NT2/D1 (cell line): ENCODE measurements around the gene SGPP1.

Source experiments
- DNase-seq: peaks from one replicate; pipeline ENCODE4 v3.0.0-alpha.2; 2011; ENCODE audit warnings: low read depth, low spot score
- H3K27me3 ChIP-seq: 2 replicates; pipeline ENCODE4 v1.6.0; 2011; ENCODE audit warnings: mild to moderate bottlenecking; ENCODE audit not compliant: insufficient read length, insufficient read depth
- H3K36me3 ChIP-seq: 2 replicates; pipeline ENCODE4 v1.6.1; 2011; ENCODE audit warnings: mild to moderate bottlenecking, low read length, mixed read lengths; ENCODE audit not compliant: insufficient read depth, insufficient read length
- H3K4me1 ChIP-seq: 2 replicates; pipeline ENCODE4 v1.5.1; 2011; ENCODE audit not compliant: insufficient read depth, insufficient read length
- H3K4me3 ChIP-seq: 2 replicates; pipeline ENCODE4 v1.5.1; 2011; ENCODE audit warnings: low read depth; ENCODE audit not compliant: insufficient read length
- H3K9ac ChIP-seq: 2 replicates; pipeline ENCODE4 v1.6.0; 2011; ENCODE audit warnings: low read depth; ENCODE audit not compliant: insufficient read length
- H3K9me3 ChIP-seq: 2 replicates; pipeline ENCODE4 v1.5.1; 2011; ENCODE audit warnings: mild to moderate bottlenecking, low read length; ENCODE audit not compliant: insufficient read depth
- SUZ12 ChIP-seq: IDR thresholded peaks from 2 replicates; pipeline ENCODE4 v1.6.1; 2011; ENCODE audit not compliant: insufficient read length, insufficient read depth; ENCODE audit errors: extremely low read depth
- YY1 ChIP-seq: IDR thresholded peaks from 2 replicates; pipeline ENCODE4 v1.6.1; 2011; ENCODE audit not compliant: insufficient read length, insufficient read depth
- ZNF274 ChIP-seq: IDR thresholded peaks from 2 replicates; pipeline ENCODE4 v1.6.1; 2011; ENCODE audit warnings: mild to moderate bottlenecking, low read depth, low read length

SGPP1 gene

DNA sequence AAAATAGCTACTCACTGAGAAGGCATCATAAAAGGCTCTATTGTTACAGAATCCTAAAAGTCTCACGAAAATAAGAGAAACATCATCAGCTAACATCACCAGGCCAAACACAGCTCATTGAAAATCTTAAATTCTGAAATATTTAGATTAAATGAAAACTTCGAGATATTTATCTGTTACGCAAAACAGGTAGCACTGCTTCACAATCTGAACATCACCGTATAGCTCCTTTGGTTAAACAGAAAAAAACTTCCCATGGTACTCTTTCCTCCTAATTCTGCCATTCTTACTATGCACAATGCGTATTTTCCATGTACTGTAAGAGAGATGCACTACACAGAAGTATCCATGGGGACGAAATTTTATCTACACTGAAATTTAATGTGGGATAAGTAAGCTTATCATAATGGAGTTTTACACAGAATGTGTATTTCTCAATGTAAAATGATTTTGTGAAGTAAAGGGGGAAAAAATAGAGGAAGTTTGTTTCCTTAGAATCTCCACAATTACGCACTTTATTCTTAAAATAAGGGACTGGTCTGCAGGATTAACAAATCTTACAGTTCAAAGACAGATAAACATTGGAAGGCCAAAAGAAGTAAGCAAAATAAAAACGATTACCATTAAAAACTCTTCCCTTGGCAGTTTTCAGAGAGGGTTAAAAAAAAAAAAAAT is 1.9 kb downstream of the SGPP1 start:
- Histone ChIP-seq H3K9ac (no peak overlapping the region), H3K4me3 (peak overlapping the region; percentile 86)

GRCh38 chr14:63717702-63718101 is 10.2 kb downstream of the SGPP1 start:
- no peaks in the 10 kb centered on the region for H3K36me3 ChIP-seq
- H3K4me1 ChIP-seq, result no peaks in the 10 kb centered on the region
- DNase-seq, result no peak
- no peaks in the 10 kb centered on the region for H3K27me3 ChIP-seq
- no peak overlapping the region for H3K9ac ChIP-seq
- no peak for TF ChIP-seq YY1
- TF ChIP-seq ZNF274, result no peak
- TF ChIP-seq SUZ12, result no peak
- H3K4me3 ChIP-seq, result no peak overlapping the region
- H3K9me3 ChIP-seq, result peaks cover 17% of the 10 kb centered on the region; the same call in 1 of the 2 replicates

More for the DNA sequence above, 1.9 kb downstream of the SGPP1 start:
- Histone ChIP-seq H3K9me3 (no peaks in the 10 kb centered on the region), H3K4me1 (peaks cover 2% of the 10 kb centered on the region), H3K27me3 (peaks cover 24% of the 10 kb centered on the region), H3K36me3 (no peaks in the 10 kb centered on the region)
- TF ChIP-seq SUZ12 (no peak), YY1 (no peak), ZNF274 (no peak)
- DNase-seq, result no peak

DNA sequence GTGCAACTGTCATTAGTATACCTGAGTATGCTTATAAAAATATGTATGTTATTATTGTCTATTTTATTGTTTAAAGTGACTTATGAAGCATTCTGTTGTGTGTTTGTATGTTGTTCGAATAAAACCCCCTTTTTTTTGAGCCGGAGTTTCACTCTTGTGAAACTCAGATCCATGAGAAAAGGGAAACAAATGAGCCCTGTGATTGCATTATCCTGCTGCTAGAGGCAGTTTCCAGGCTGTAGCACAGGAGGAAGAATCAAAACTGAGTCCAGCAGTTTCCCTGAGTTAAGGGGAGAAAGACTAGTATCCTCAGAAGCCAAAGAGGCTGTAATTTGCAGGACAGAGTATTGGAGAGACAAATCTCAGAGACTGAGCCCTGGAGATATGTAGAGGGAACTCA is 12.5 kb downstream of the SGPP1 start:
- H3K27me3 ChIP-seq, result no peaks in the 10 kb centered on the region
- no peak for DNase-seq
- H3K9me3 ChIP-seq, result peaks cover 17% of the 10 kb centered on the region; the same call in 1 of the 2 replicates
- H3K36me3 ChIP-seq, result no peaks in the 10 kb centered on the region
- H3K4me3 ChIP-seq, result no peak overlapping the region
- H3K9ac ChIP-seq, result no peak overlapping the region
- TF ChIP-seq ZNF274 (no peak), SUZ12 (no peak), YY1 (no peak)
- no peaks in the 10 kb centered on the region for H3K4me1 ChIP-seq

DNA sequence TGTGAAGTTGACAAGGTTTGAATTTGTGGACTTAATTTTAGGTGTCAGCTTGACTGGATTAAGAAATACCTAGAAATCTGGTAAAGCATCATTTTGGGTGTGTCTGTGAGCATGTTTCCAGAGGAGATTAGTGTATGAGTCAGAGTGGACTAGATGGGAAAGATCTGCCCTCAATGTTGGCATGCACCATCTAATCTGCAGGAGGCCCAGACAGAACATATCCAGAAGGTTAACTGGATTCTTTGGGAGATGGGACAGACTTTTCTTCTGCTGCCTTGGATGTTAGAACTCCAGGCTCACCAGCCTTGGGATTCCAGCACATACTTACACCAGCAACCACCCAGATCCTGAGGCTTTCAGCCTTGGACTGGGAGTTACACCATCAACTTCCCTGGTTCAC is 14.1 kb downstream of the SGPP1 start:
- Histone ChIP-seq H3K36me3 (no peaks in the 10 kb centered on the region), H3K9ac (no peak overlapping the region), H3K27me3 (no peaks in the 10 kb centered on the region), H3K4me1 (no peaks in the 10 kb centered on the region), H3K9me3 (peaks cover 17% of the 10 kb centered on the region; the same call in 1 of the 2 replicates), H3K4me3 (no peak overlapping the region)
- DNase-seq, result no peak
- TF ChIP-seq ZNF274, result no peak

- TF ChIP-seq ZNF274 (no peak), YY1 (no peak), SUZ12 (no peak)
- Histone ChIP-seq H3K4me1 (no peaks in the 10 kb centered on the region), H3K9me3 (peaks cover 12% of the 10 kb centered on the region; the same call in 1 of the 2 replicates), H3K36me3 (no peaks in the 10 kb centered on the region), H3K4me3 (no peak overlapping the region), H3K9ac (no peak overlapping the region), H3K27me3 (no peaks in the 10 kb centered on the region)
- DNase-seq, result no peak
Observed at GRCh38 chr14:63713058-63713457, 14.8 kb downstream of the SGPP1 start.

GRCh38 chr14:63712123-63712522 is 15.7 kb downstream of the SGPP1 start:
- Histone ChIP-seq H3K27me3 (no peaks in the 10 kb centered on the region), H3K36me3 (no peaks in the 10 kb centered on the region), H3K4me3 (no peak overlapping the region), H3K4me1 (no peaks in the 10 kb centered on the region), H3K9me3 (peaks cover 2% of the 10 kb centered on the region; the same call in 1 of the 2 replicates), H3K9ac (no peak overlapping the region)
- no peak for DNase-seq
- TF ChIP-seq SUZ12, result no peak
- no peak for TF ChIP-seq ZNF274
- TF ChIP-seq YY1, result no peak

GRCh38 chr14:63710497-63710896 is 17.4 kb downstream of the SGPP1 start:
- no peak for TF ChIP-seq ZNF274
- no peak for DNase-seq
- H3K9me3 ChIP-seq, result no peaks in the 10 kb centered on the region
- no peaks in the 10 kb centered on the region for H3K36me3 ChIP-seq
- H3K9ac ChIP-seq, result no peak overlapping the region
- no peak overlapping the region for H3K4me3 ChIP-seq
- H3K4me1 ChIP-seq, result no peaks in the 10 kb centered on the region
- H3K27me3 ChIP-seq, result no peaks in the 10 kb centered on the region

DNA sequence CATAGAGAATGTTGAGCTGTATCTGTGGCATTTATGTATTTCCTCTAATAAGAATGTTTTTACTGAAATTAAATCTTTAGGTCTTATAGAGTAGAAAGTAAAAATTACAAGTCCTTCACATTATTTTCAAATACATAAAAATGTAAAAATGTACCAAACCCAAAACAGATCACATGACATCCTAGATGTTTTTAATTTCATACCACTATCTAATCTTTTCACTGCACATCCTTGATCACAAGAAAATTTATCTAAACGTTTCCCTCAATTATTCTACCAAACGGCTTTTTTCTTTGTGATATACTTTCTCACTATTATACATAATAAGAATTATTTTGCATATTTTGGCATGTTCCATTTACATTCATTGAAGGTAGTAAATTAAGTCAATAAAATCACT is 18.3 kb downstream of the SGPP1 start:
- no peaks in the 10 kb centered on the region for H3K4me1 ChIP-seq
- no peaks in the 10 kb centered on the region for H3K9me3 ChIP-seq
- no peak for TF ChIP-seq YY1
- DNase-seq, result no peak
- H3K9ac ChIP-seq, result no peak overlapping the region
- H3K36me3 ChIP-seq, result no peaks in the 10 kb centered on the region
- no peaks in the 10 kb centered on the region for H3K27me3 ChIP-seq
- no peak overlapping the region for H3K4me3 ChIP-seq
